NCI-H774 (cell line): Measurements from ENCODE around the gene EPAS1.

Source experiments
- DNase-seq: peaks from one replicate; lab custom pipeline; 2025; lab: John Stamatoyannopoulos, UW

The EPAS1 gene

DNA sequence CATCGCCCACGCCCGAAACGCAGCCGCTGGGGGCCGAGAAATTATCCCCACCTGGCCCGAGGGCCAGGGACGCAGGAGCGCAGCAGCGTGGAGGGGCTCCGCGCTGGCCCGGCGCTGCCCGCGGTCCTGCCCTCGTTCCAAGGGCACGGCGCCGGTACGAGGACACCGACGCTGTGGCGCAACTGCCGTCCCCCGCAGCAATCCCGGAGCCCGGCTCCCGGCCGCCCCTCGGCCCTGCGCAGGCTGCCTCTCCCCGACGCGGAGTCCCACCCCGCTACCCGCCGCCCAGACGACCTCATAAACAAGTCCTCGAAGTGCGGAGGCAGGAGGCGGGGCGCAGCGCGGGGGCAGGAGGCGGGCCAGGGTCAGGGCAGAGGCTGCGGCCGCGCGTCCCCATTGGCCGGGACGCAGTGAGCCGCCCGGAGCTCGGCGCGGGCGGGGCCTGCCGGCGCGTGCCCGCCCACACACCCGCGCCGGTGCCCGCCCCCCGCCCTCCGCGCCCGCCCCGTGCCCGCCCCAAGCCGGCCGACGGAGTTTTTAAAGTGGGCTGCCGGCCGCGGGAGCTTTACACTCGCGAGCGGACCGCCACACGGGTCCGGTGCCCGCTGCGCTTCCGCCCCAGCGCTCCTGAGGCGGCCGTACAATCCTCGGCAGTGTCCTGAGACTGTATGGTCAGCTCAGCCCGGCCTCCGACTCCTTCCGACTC, at the start of gene EPAS1:
Gene EPAS1 (plus strand): TSS at position 568 of the 706 bp plus-strand sequence. CDS start 505 bp downstream, outside the sequence.
- peak; percentile 84 for DNase-seq

GRCh38 chr2:46248171-46248570, 49.0 kb upstream of the EPAS1 start:
- DNase-seq: no peak

DNA sequence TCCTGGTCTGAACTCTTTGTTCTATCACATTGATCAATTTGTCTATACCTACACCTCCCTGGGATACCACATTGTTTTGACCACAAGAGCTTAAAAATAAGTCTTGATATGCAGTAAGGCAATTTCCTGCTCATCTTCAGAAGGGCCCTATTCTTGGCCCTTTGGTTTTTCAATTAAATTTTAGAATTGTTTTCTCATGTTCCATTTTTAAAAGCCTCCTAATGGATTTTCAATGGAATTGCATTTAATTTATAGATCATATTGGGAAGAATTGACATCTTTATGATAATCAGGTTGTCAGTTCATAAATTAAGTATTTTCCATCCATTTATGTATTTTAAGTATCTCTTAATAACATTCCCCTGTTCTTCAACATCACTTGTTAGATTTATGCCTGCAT, 47.6 kb upstream of the EPAS1 start:
- no peak for DNase-seq

DNA sequence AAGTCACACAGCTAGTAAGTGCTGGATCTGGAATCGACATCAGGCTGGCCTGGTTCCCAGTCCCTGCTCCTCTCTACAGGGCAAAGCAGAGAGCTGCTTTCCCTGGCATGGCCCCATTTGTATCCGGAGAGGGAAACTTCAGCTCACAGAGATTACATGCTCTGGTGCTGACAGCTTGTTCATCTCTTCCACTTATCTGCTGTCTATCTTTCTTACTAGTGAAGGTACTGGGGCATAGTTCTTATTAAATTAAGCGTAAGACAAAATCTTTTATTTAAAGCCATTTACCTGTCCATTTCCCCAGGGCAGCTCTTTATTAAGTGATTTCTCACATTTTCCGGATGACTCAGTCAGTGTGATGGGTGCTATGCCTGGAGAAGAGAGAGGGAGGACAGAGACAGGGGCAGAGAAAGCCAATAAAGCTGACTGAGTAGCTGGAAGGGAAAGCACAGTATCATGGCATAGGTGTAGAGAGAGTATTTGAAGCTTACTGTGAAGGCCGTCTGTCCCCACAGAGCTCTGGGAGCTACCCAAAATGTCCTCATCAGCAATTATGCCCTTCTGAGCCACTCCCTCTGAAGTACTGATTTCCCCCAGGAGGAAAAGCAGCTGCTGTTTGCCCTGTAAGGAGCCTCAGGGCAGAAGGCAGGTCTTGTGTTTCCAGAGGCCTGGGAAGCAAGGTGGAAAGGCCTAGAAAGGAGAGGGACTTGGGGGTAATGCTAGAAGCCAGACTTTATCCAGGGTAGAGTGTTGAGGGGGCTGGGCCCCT, 44.1 kb upstream of the EPAS1 start:
- no peak for DNase-seq

- no peak for DNase-seq
Measured at GRCh38 chr2:46254474-46254873, 42.7 kb upstream of the EPAS1 start.

DNA sequence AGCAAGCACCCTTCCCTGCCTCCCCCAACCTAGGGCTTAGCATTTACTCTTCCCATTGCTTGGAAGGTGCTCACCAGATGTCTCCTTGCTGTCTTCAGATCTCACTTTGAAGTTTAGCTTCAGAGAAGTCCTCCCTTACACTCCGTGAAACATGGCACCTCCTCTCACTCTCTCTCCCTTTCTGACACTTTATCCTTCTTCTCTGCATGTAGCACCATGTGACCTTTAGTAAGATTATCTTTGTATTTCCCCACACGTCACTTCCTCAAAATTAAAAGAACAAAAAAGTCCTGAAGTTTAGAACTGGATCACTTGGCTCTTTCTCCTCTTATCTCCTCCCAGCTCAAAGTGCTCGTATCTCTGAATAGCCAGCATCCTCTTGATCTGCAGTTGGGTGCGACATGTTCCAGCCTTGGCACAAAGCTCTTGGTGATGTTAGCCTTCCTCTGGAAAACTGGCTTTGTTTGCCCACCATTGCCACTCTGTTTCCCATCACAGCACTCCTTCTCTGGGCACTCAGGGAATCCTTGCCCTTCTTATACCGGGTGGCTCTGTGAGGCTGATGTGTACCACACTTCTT, 40.6 kb upstream of the EPAS1 start:
- DNase-seq: no peak

GRCh38 chr2:46257476-46257875, 39.7 kb upstream of the EPAS1 start:
- DNase-seq: peak; percentile 89

GRCh38 chr2:46257980-46258379, 39.2 kb upstream of the EPAS1 start:
- DNase-seq: no peak

DNA sequence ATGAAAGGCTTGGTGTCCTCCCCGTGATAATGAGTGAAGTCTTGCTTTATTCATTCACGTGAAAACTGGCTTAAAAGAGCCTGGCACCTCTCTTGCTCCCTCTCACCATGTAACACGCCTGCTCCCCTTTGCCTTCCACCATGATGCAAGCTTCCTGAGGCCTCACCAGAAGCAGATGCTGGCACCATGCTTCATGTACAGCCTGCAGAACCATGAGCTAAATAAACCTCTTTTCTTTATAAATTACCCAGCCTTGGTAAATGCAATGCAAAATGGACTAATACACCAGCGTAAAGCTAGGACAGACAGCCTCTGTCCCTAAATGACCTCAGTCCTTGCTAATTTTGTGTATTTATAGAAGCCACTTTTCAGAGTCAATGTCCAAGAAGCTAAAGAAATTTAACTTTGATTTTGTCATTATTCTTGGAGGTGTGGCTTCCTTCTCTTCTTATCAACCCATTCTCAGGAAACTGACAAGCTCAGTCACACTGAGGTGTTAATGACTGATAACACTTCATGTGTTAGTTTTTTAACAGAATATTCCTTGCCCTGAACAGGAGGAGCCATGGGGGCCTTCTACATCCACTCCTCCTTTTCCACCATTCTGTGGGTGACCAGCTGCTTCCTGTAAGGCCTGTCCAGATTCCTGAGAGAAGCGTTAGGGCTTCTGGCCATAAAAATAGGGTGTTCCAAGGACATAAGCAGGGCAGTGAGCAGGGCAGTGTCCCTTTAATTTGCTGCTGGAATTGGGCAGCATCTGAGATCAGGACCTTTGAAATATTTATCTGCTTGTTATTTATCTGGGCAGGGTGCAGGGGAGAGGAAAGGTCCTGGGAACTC, 38.0 kb upstream of the EPAS1 start:
- no peak for DNase-seq

- DNase-seq: no peak
Measured at GRCh38 chr2:46259777-46260168, 37.4 kb upstream of the EPAS1 start.

GRCh38 chr2:46260305-46260704, 36.9 kb upstream of the EPAS1 start:
- DNase-seq: no peak

GRCh38 chr2:46262248-46262938, 34.8 kb upstream of the EPAS1 start:
- DNase-seq: no peak

- DNase-seq: no peak
Measured at GRCh38 chr2:46263347-46263746, 33.9 kb upstream of the EPAS1 start.

- no peak for DNase-seq
Measured at GRCh38 chr2:46264447-46264846, 32.8 kb upstream of the EPAS1 start.

DNA sequence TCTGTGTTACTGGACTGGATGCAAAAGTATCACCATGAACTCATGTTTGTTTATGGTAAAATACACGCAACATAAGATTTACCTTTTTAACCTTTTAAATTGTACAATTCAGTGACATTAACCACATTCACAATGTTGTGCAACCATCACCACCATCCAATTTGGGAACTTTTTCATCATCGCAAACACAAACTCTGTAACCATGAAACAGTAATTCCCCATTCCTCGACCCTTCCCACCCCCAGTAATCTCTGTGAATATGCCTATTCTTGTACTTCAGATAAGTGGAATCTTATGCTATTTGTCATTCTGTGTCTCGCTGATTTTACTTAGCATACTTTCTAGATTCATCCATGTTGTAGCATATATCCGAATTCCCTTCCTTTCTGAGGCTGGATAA, 31.1 kb upstream of the EPAS1 start:
- DNase-seq: no peak

DNA sequence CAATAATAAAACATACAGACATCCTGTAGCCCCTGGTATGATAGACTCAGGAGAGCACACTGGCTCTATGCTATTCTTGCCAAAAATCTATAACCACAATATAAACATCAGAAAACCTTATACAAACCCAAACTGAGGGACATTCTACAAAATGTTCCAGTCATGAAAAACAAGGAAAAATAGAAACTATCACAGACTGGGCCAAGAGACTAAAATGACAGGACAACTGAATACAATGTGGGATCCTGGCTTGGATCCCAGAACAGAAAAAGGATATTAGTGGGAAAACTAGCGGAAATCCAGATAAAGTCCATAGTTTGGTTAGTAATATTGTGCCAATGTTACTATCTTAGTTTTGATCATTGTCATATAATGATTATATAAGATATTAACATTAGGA, 29.6 kb upstream of the EPAS1 start:
- no peak for DNase-seq

GRCh38 chr2:46268196-46268595, 29.0 kb upstream of the EPAS1 start:
- DNase-seq: no peak

DNA sequence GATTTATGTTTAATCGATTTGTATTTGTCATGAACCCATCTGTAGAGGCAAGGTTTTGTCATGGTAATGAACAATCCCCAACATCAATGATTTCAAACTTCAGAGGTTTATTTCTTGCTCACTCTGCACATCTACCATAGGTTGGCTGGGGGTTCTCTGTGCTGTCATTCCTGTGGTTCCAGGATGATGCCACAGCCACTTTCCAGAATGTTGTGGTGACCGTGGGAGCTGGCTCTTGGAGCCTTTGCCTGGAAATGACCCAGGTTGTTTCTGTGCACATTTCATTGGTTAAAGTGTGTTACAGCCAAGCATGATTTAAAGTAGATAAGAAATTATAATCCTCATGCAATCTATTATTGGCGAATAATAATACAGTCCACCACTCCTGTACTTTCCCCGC, 28.2 kb upstream of the EPAS1 start:
- DNase-seq: no peak

GRCh38 chr2:46269544-46270273, 27.5 kb upstream of the EPAS1 start:
- no peak for DNase-seq

DNA sequence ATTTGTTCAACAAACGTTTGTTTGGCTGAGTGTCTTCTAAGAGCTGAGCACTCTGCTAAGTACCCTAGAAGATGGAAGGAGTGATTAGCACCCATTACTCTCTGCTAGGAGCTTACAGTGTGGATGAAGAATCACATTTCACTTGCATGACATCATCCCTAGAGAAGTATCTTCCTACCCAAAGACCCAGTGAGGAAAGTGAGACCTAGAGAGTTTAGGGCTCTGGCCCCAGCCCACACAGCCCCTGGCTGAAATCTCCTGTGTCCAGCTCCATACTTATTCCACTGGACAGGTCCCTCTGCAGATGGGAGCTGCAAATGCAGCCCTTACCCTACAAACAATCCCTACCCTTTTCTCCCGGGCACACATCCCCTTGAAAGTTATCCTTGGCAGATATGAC, 26.8 kb upstream of the EPAS1 start:
- DNase-seq: no peak

DNA sequence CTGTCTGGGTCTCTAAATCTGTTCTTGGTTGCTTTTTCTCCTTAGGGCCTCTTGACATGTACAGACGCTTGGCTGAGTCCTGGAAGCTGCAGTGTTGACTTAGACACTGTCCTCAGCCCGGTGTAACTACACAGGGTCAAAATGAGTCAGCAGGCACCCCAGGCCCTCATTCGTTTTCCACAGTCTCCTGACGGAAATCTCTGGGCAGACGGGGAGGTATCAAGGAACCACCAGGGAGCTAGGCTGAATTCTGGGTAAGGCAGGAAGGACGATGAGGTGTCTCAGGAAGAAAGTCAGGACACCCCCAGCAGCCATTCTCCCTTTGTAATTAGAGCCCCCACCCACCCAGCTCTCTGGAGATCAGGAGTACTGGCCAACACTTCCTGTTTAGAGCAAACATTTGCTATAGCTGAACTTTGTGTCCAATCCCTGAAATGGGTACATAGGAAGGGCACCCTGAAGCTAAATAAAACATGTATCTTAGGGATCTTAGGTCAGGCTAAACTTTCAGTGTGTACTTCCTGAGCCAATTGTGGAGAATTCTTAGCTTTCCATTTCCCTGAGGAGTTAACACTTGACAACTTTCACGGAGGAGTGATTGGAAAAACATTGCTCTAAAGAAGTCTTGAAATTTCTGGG, 23.9 kb upstream of the EPAS1 start:
- DNase-seq: no peak
